ENCODE measurements around the gene PAQR9. TPM values are rescaled to one million over a fixed set of nuclear protein-coding genes. Genes with fewer than 3 reads are reported as not detected.

PAQR9 gene
- total RNA-seq, 1 experiment from 2014 or later: not detected

GRCh38 chr3:142962175-142962519 is 1.3 kb downstream of the PAQR9 start:
- CTCF ChIA-PET: interaction anchor here (5.3 kb wide), 1 partner anchor 133 kb away, joined by 45 read pairs; no protein-coding TSS in a partner anchor
- H3K4me1 Mint-ChIP-seq (ENCODE audit: insufficient read depth, unreplicated experiment): peaks cover 5% of the 10 kb centered on the region
- intact Hi-C loops (cut with micrococcal nuclease): no loop called here

GRCh38 chr3:142961539-142961938 is 1.9 kb downstream of the PAQR9 start:
- no peaks in the 10 kb centered on the region for H3K36me3 Mint-ChIP-seq (ENCODE audit: insufficient read depth, unreplicated experiment)
- H3K27ac Mint-ChIP-seq (ENCODE audit: low read depth, unreplicated experiment): no peak overlapping the region
- TF ChIP-seq CTCF (IDR thresholded peaks at IDR 0.05; ENCODE audit: unreplicated experiment): no peak
- H3K4me1 Mint-ChIP-seq (ENCODE audit: insufficient read depth, unreplicated experiment): peaks cover 5% of the 10 kb centered on the region
- intact Hi-C loops (cut with micrococcal nuclease): no loop called here
- H3K9me3 Mint-ChIP-seq (ENCODE audit: unreplicated experiment): no peaks in the 10 kb centered on the region
- H3K4me3 Mint-ChIP-seq (ENCODE audit: unreplicated experiment): no peak overlapping the region
- peaks cover 30% of the 10 kb centered on the region for H3K27me3 Mint-ChIP-seq (ENCODE audit: insufficient read depth, unreplicated experiment)
- no TSS peak for BruUV-seq (replicated peaks)
- no peak for DNase-seq (ENCODE audit: unreplicated experiment)
- CTCF ChIA-PET: interaction anchor here (0.6 to 5.3 kb wide), 4 partner anchors 13 to 374 kb away, joined by 3 to 45 read pairs (median 4); no protein-coding TSS in a partner anchor
- POLR2A ChIA-PET: no interaction called here

More at GRCh38 chr3:142962175-142962519, 1.3 kb downstream of the PAQR9 start:
- POLR2A ChIA-PET: no interaction called here
- Mint-ChIP-seq H3K27ac (ENCODE audit: low read depth, unreplicated experiment) (no peak overlapping the region), H3K27me3 (ENCODE audit: insufficient read depth, unreplicated experiment) (peaks cover 30% of the 10 kb centered on the region), H3K36me3 (ENCODE audit: insufficient read depth, unreplicated experiment) (no peaks in the 10 kb centered on the region), H3K4me3 (ENCODE audit: unreplicated experiment) (peak overlapping the region; percentile 56), H3K9me3 (ENCODE audit: unreplicated experiment) (no peaks in the 10 kb centered on the region)
- BruUV-seq (replicated peaks): no TSS peak
- TF ChIP-seq CTCF (IDR thresholded peaks at IDR 0.05; ENCODE audit: unreplicated experiment): no peak
- no peak for DNase-seq (ENCODE audit: unreplicated experiment)

- POLR2A ChIA-PET: interaction anchor here (0.6 to 1.0 kb wide), 2 partner anchors 23 to 96 kb away, joined by 3 read pairs; no protein-coding TSS in a partner anchor
- no peaks in the 10 kb centered on the region for H3K9me3 Mint-ChIP-seq (ENCODE audit: unreplicated experiment)
- no peak overlapping the region for H3K4me3 Mint-ChIP-seq (ENCODE audit: unreplicated experiment)
- no peaks in the 10 kb centered on the region for H3K36me3 Mint-ChIP-seq (ENCODE audit: insufficient read depth, unreplicated experiment)
- peaks cover 5% of the 10 kb centered on the region for H3K4me1 Mint-ChIP-seq (ENCODE audit: insufficient read depth, unreplicated experiment)
- BruUV-seq (replicated peaks): no TSS peak
- intact Hi-C loops (cut with micrococcal nuclease): no loop called here
- no peak overlapping the region for H3K27ac Mint-ChIP-seq (ENCODE audit: low read depth, unreplicated experiment)
- TF ChIP-seq CTCF (IDR thresholded peaks at IDR 0.05; ENCODE audit: unreplicated experiment): no peak
- no peak for DNase-seq (ENCODE audit: unreplicated experiment)
- peaks cover 30% of the 10 kb centered on the region for H3K27me3 Mint-ChIP-seq (ENCODE audit: insufficient read depth, unreplicated experiment)
- CTCF ChIA-PET: interaction anchor here (0.6 to 5.3 kb wide), 4 partner anchors 9 to 713 kb away, joined by 3 to 45 read pairs (median 3); no protein-coding TSS in a partner anchor
Observed at GRCh38 chr3:142960322-142960850, 3.1 kb downstream of the PAQR9 start.

GRCh38 chr3:142958707-142959106 is 4.8 kb downstream of the PAQR9 start:
- no TSS peak for BruUV-seq (replicated peaks)
- Mint-ChIP-seq H3K4me3 (ENCODE audit: unreplicated experiment) (no peak overlapping the region), H3K27me3 (ENCODE audit: insufficient read depth, unreplicated experiment) (peaks cover 16% of the 10 kb centered on the region), H3K9me3 (ENCODE audit: unreplicated experiment) (no peaks in the 10 kb centered on the region), H3K4me1 (ENCODE audit: insufficient read depth, unreplicated experiment) (peaks cover 5% of the 10 kb centered on the region), H3K27ac (ENCODE audit: low read depth, unreplicated experiment) (no peak overlapping the region), H3K36me3 (ENCODE audit: insufficient read depth, unreplicated experiment) (no peaks in the 10 kb centered on the region)
- TF ChIP-seq CTCF (IDR thresholded peaks at IDR 0.05; ENCODE audit: unreplicated experiment): no peak
- peak; percentile 93 for DNase-seq (ENCODE audit: unreplicated experiment)
- ChIA-PET POLR2A (interaction anchor here (0.7 to 2.0 kb wide), 8 partner anchors 19 to 379 kb away, joined by 3 to 8 read pairs (median 4); partner anchors contain the start of gene U2SURP), CTCF (interaction anchor here (0.8 to 5.3 kb wide), 6 partner anchors 14 to 129 kb away, joined by 3 to 45 read pairs (median 4); no protein-coding TSS in a partner anchor)
- intact Hi-C loops (cut with micrococcal nuclease): no loop called here
